Left forelimb (tissue), 1 donor: Measurements from ENCODE around the gene HYAL4.
"Not testable (repeated sequence)": the region's sequence is repeated elsewhere in the genome, so short reads cannot be mapped to it uniquely, and the experiment has no call there.

Experiments
- DNase-seq: peaks from one replicate; pipeline ENCODE4 v3.0.0-alpha.2; 2018; ENCODE audit warnings: low spot score

Gene HYAL4

DNA sequence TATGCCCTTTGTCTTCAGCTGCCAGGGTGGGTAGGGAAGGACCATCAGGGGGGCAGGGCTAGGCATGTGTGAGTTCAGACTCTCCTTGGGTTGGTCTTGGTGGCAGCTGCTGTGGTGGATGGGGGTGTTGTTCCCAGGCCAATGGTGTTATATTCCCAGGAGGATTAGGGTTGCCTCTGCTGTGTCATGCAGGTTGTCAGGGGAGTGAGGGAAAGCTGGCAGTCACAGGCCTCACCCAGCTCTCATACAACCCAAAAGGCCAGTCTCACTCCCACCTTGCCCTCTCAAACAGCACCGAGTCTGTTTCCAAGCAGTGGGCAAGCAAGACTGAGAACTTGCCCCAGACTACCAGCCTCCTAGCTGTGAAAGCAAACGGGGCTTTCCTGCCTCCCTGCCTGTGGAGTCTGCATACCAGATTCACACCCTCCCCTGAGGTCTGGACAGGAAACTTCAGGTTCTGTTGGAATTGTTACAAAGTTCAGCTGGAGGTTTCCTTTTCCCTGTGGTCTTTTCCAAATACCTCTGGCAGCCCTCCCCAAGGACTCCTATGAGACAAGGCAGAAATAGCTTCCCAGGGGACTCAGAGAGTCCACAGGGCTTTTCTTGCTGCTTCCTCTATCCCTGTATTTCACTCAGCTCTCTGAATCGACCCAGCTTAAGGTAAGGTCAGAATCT lies 1.4 kb downstream of the HYAL4 start:
- no peak for DNase-seq

DNA sequence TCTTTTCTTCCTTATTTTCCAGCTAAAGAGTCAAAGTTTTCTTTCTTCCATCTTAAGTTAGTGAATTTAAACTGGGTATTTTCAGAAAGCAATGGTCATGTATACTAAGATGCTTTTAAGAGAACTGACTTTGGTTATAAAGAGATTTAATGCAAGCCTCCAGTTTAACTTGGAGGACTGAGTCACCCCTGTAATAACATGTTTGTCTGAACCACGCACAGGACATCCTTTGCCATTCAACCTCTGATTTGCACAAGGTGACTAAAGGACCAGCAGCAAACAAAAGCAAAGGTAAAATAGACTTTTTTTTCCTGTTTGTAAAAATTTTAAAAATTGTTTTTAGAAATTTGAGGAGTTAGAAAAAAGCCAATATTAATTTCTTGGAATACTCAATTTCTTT lies 2.9 kb downstream of the HYAL4 start:
- no peak for DNase-seq

GRCh38 chr7:123849855-123850254 lies 4.9 kb downstream of the HYAL4 start:
- no peak for DNase-seq

- not testable (repeated sequence) for DNase-seq
Observed at GRCh38 chr7:123851404-123851803, 6.4 kb downstream of the HYAL4 start.

DNA sequence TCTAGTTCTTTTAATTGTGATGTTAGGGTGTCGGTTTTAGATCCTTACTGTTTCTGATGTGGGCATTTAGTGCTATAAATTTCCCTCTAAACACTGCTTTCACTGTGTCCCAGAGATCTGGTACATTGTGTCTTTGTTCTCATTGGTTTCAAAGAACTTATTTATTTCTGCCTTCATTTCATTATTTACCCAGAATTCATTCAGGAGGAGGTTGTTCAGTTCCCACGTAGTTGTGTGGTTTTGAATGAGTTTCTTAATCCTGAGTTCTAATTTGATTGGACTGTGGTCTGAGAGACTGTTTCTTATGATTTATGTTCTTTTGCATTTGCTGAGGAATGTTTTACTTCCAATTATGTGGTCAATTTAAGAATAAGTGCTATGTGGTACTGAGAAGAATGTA lies 9.3 kb downstream of the HYAL4 start:
- DNase-seq = not testable (repeated sequence)

- not testable (repeated sequence) for DNase-seq
Observed at GRCh38 chr7:123856428-123856827, 11.5 kb downstream of the HYAL4 start.

- no peak for DNase-seq
Observed at GRCh38 chr7:123860848-123861247, 15.9 kb downstream of the HYAL4 start.

DNA sequence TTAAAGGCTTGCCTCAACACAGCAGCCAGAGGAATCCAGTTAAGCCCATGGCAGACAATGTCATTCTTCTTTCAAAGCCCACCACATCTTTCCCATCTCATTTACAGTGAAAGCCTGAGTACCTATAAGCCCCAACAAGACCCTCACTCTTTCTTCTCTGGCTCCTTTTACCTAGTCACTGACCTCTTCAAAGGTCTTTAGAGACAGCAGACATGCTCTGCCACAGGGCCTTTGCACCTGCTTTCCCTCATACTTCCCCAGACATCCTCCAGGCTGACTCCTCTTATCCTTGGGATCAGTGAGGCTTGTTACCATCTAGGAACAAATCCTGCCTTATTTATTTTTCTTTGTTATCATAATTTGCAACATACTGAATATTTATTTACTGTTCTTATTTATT lies 17.8 kb downstream of the HYAL4 start:
- no peak for DNase-seq

DNA sequence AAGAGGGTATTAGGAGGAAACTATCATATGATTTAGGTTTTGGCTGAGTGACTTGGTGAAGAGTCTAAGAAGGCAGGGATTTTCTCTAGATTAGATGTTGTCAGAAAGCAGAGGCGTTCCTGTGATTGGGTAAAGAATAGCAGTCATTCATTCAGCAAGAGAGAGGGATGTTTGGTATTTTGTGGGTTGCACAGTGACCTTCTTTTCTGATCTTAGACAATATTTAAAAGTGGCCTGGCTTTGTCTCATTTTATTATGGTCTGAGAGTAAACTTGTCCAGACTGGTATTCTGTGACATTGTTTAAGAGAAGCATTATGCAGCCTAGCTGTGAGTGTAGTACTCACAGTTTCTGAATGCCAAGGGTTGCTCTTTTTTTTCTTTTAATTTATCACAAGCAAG lies 18.5 kb downstream of the HYAL4 start:
- no peak for DNase-seq

DNA sequence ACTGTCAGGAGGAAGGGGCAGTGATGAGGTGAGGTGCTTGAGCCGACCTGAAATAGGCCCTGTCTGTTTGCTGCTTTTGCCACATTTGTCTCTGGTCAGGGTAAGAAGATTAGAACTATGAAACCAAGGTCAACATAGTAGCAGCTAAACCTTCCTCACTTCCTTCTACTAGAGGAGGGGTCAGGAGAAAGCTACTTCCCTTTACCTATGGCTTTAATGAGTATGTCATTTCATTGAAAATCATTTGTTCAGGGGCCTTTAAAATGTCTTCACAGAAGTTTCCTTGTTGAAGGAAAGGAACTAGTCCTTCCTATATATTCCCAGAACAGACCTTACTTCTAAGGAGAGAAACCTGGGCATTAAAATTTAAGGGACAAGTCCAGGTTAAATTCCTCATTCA lies 19.0 kb downstream of the HYAL4 start:
- DNase-seq = no peak

GRCh38 chr7:123864436-123864835 lies 19.5 kb downstream of the HYAL4 start:
- DNase-seq = no peak

DNA sequence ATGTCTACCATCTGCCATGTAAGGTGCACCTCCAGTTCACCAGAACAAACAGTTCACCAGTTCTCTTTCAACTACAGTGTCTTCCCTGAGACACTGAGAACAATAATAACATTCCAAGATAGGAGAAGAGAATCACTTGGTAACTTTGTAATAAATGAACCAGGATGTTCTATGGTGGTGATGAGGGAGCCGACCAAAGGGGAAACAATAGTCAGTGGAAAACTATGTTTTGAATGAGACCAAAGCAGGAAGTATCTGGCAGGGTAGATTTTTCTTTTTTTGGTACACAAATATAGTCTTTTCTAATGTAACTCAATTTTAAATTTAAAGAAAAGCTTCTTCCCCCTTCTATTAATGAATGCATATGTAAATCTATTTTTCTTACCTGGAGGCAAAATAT lies 20.0 kb downstream of the HYAL4 start:
- no peak for DNase-seq

- no peak for DNase-seq
Observed at GRCh38 chr7:123865517-123866117, 20.6 kb downstream of the HYAL4 start.

- no peak for DNase-seq
Observed at GRCh38 chr7:123867225-123867624, 22.3 kb downstream of the HYAL4 start.

DNA sequence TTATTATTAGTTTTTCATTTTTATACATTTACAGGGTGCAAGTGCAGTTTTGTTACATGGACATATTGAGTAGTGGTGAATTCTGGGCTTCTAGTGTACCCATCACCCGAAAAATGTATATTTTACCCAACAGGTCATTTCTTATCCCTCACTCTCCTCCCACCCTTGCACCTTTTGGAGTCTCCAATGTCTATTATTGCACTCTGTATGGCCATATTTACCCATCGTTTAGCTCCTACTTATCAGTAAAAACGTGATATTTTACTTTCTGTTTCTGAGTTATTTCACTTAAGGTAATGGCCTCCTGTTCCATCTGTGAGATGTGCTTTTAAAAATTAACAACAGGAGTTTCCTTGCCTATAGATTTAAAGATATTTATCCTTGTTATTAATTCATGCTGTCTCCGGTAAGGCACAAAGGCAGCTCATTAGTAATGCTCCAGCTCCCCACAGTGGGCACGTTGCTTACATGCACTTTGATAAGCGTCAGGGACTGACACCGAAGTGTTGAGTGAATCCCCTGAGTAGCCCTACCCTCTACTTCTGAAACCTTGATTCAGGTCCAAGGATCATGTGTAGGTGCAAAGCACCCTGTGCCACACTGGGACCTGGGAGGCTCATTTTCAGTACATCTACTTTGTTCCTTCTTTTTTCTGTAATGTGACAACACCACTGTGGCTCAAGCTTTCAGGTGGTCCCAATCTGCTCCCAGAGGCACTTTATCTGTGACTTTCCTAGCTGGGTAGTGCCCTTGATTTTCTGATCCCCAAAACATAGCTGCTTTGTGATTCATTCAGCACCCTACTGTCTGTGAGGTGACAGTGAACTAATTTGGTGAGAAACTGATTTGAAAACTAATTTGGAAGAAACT lies 27.3 kb downstream of the HYAL4 start:
- no peak for DNase-seq

DNA sequence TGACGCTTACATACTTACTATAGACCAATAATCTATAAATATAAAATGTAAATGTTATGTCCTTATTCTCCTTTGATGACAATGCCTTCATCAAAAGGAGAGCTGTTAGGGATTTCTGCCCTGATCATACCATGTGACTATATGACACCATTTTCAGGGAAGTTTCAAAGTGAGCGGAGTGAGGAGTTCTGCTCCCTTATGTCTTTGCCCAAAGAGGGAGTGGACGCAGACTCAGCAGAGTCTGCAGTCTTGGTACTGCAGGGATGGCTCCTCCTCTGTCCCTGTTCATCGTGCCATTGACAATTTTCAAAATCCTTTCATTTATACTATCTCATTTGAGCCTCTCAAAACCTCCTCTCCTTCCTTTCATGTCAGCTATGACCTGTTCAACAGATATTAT lies 27.9 kb downstream of the HYAL4 start:
- no peak for DNase-seq

- no peak for DNase-seq
Observed at GRCh38 chr7:123876557-123877256, 31.7 kb downstream of the HYAL4 start.

- DNase-seq = no peak
Observed at GRCh38 chr7:123879628-123880027, 34.7 kb downstream of the HYAL4 start.

DNA sequence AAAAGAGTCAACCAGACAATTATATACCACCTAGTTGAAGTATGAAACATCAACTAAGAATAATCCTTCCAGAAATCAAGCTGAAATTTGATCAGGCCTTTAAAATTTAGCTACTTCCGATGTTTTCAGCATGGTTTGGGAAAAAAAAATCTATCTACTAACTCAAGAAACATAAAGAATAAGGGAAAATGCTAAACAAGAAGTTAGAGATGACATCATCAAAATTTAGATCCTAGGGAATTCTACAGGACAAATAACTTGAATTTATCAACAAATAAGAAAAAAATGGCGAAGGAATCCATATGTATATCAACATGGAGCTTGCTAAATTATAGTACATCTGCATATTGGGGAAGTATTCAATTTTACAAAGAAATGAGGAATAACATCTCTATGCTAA lies 36.3 kb downstream of the HYAL4 start:
- no peak for DNase-seq

- no peak for DNase-seq
Observed at GRCh38 chr7:123883154-123883553, 38.2 kb downstream of the HYAL4 start.

- DNase-seq = no peak
Observed at GRCh38 chr7:123888192-123888591, 43.2 kb downstream of the HYAL4 start.

DNA sequence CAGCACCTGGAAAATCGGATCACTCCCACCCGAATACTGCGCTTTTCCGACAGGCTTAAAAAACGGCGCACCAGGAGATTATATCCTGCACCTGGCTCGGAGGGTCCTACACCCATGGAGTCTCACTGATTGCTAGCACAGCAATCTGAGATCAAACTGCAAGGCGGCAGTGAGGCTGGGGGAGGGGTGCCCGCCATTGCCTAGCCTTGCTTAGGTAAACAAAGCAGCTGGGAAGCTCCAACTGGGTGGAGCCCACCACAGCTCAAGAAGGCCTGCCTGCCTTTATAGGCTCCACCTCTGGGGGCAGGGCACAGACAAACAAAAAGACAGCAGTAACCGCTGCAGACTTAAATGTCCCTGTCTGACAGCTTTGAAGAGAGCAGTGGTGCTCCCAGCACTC lies 49.8 kb downstream of the HYAL4 start:
- not testable (repeated sequence) for DNase-seq

GRCh38 chr7:123901101-123901500 lies 56.1 kb downstream of the HYAL4 start:
- no peak for DNase-seq
